Measurements from ENCODE around the gene DHCR7.

Gene DHCR7

GRCh38 chr11:71451596-71452198 is 3.5 kb upstream of the DHCR7 start:
- Histone ChIP-seq H3K4me2 (ENCODE audit: low read depth, low read length, poor library complexity, severe bottlenecking) (peak overlapping the region; percentile 80), H3K9me2 (replicated peaks; ENCODE audit: insufficient read depth, low read length) (no peaks in the 10 kb centered on the region), H3K9ac (ENCODE audit: low read length) (peak overlapping the region; percentile 85; the same call in 1 of the 2 replicates), H3K79me2 (ENCODE audit: insufficient read depth, low read length) (peaks cover 28% of the 10 kb centered on the region), H3K4me3 (ENCODE audit: insufficient read depth, low read length, poor library complexity, severe bottlenecking) (peak overlapping the region; percentile 57), H3K27ac (ENCODE audit: low read depth, low read length) (peak overlapping the region; percentile 60), H2AFZ (ENCODE audit: low read depth, low read length, severe bottlenecking) (peak overlapping the region; percentile 31), H3F3A (ENCODE audit: insufficient read depth) (peaks cover 31% of the 10 kb centered on the region), H3K9me3 (ENCODE audit: insufficient read depth, low read length) (no peaks in the 10 kb centered on the region), H3K36me3 (ENCODE audit: low read length) (peaks cover 2% of the 10 kb centered on the region), H4K20me1 (ENCODE audit: low read depth, low read length) (no peaks in the 10 kb centered on the region), H3K27me3 (ENCODE audit: low read length) (no peaks in the 10 kb centered on the region)
- TF ChIP-seq EZH2phosphoT487 (conservative IDR thresholded peaks at IDR 0.05; ENCODE audit: low read length) (no peak), CTCF (IDR thresholded peaks at IDR 0.05; ENCODE audit: insufficient read depth, low read length, poor library complexity, severe bottlenecking) (no peak)

- peaks cover 31% of the 10 kb centered on the region for H3F3A ChIP-seq (ENCODE audit: insufficient read depth)
- H3K27ac ChIP-seq (ENCODE audit: low read depth, low read length), result no peak overlapping the region
- no peaks in the 10 kb centered on the region for H3K9me2 ChIP-seq (replicated peaks; ENCODE audit: insufficient read depth, low read length)
- no peaks in the 10 kb centered on the region for H3K9me3 ChIP-seq (ENCODE audit: insufficient read depth, low read length)
- peak overlapping the region; percentile 93 for H3K4me2 ChIP-seq (ENCODE audit: low read depth, low read length, poor library complexity, severe bottlenecking)
- no peaks in the 10 kb centered on the region for H3K27me3 ChIP-seq (ENCODE audit: low read length)
- H3K79me2 ChIP-seq (ENCODE audit: insufficient read depth, low read length), result peaks cover 28% of the 10 kb centered on the region
- no peak for TF ChIP-seq EZH2phosphoT487 (conservative IDR thresholded peaks at IDR 0.05; ENCODE audit: low read length)
- TF ChIP-seq CTCF (IDR thresholded peaks at IDR 0.05; ENCODE audit: insufficient read depth, low read length, poor library complexity, severe bottlenecking), result no peak
- H3K9ac ChIP-seq (ENCODE audit: low read length), result no peak overlapping the region
- H4K20me1 ChIP-seq (ENCODE audit: low read depth, low read length), result no peaks in the 10 kb centered on the region
- no peak overlapping the region for H3K4me3 ChIP-seq (ENCODE audit: insufficient read depth, low read length, poor library complexity, severe bottlenecking)
- no peak overlapping the region for H2AFZ ChIP-seq (ENCODE audit: low read depth, low read length, severe bottlenecking)
- H3K36me3 ChIP-seq (ENCODE audit: low read length), result peaks cover 10% of the 10 kb centered on the region
These were observed 2.7 kb upstream of the DHCR7 start for GRCh38 chr11:71450939-71451338.

- Histone ChIP-seq H2AFZ (ENCODE audit: low read depth, low read length, severe bottlenecking) (no peak overlapping the region), H3K9ac (ENCODE audit: low read length) (no peak overlapping the region), H3K27ac (ENCODE audit: low read depth, low read length) (no peak overlapping the region), H4K20me1 (ENCODE audit: low read depth, low read length) (no peaks in the 10 kb centered on the region), H3K79me2 (ENCODE audit: insufficient read depth, low read length) (peaks cover 28% of the 10 kb centered on the region), H3K9me3 (ENCODE audit: insufficient read depth, low read length) (no peaks in the 10 kb centered on the region), H3K27me3 (ENCODE audit: low read length) (no peaks in the 10 kb centered on the region), H3K4me2 (ENCODE audit: low read depth, low read length, poor library complexity, severe bottlenecking) (peak overlapping the region; percentile 93), H3F3A (ENCODE audit: insufficient read depth) (peaks cover 31% of the 10 kb centered on the region), H3K9me2 (replicated peaks; ENCODE audit: insufficient read depth, low read length) (no peaks in the 10 kb centered on the region), H3K36me3 (ENCODE audit: low read length) (peaks cover 12% of the 10 kb centered on the region), H3K4me3 (ENCODE audit: insufficient read depth, low read length, poor library complexity, severe bottlenecking) (no peak overlapping the region)
- TF ChIP-seq EZH2phosphoT487 (conservative IDR thresholded peaks at IDR 0.05; ENCODE audit: low read length), result no peak
- TF ChIP-seq CTCF (IDR thresholded peaks at IDR 0.05; ENCODE audit: insufficient read depth, low read length, poor library complexity, severe bottlenecking), result no peak
These were observed 2.3 kb upstream of the DHCR7 start for GRCh38 chr11:71450507-71450906.

Data from SU-DHL-6 (cell line).